Fibroblast of skin of abdomen (primary cell): Measurements from ENCODE around the gene SHROOM3.

Experiments
- DNase-seq: peaks from one replicate; pipeline ENCODE4 v3.0.0-alpha.2; 2013

Gene SHROOM3

GRCh38 chr4:76626686-76627465 lies 191.8 kb downstream of the SHROOM3 start:
- DNase-seq, result no peak

- no peak for DNase-seq
Observed at GRCh38 chr4:76628251-76628650, 193.2 kb downstream of the SHROOM3 start.

- DNase-seq, result peak; percentile 55
Observed at GRCh38 chr4:76630741-76631140, 195.7 kb downstream of the SHROOM3 start.

GRCh38 chr4:76634220-76634619 lies 199.2 kb downstream of the SHROOM3 start:
- peak; percentile 82 for DNase-seq

DNA sequence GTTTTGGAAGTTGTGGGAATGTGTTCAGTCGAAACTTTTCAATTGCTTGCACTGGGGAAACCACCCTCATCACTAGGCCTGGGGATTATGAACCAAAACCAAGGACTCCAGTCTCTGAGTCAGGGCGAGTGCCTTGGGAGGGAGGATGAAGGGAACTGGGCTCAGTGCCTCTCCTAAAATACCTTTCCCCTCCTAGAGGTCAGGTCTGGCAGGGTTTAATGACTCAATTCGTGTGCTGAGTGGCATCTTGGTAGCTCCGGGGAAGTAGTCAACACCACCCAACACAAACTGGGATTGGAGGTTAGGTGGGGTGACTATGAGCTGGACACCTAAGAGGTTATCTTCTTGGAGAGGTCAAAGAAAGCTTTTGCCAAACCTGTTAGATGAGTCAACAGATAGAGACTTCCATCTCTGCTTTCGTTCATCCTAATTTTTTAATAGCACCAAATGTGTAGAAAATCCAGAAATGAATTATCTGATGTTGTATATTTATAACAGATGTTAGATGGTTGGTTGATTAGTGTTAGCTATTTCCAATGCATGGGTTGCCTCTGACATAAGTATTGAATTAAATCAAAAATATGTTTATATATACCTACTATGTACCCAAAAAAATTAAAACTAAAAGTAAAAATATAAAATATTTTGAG lies 202.8 kb downstream of the SHROOM3 start:
- DNase-seq, result no peak

DNA sequence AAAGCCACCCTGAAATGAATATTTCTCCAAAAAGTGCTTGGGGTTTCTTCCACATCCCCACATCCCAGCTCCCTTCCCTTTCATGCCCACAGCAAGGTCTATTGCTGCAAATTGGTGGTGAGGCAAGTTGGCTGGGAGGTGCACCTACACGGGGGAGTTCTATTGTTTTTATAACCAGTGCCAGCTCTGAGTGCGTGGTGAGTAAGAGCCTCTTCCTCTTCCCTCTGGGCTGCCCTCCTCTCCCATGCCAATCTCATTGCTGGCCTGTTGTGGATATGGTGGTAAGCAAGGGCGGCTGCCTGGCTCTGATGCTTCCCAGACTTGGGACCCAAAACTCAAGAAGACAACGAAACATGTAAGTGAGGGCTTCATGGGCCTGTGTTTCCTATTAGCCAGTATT lies 204.3 kb downstream of the SHROOM3 start:
- DNase-seq, result no peak

GRCh38 chr4:76640353-76640910 lies 205.4 kb downstream of the SHROOM3 start:
- no peak for DNase-seq

GRCh38 chr4:76641351-76641750 lies 206.3 kb downstream of the SHROOM3 start:
- DNase-seq, result no peak

- DNase-seq, result no peak
Observed at GRCh38 chr4:76641758-76642157, 206.7 kb downstream of the SHROOM3 start.

DNA sequence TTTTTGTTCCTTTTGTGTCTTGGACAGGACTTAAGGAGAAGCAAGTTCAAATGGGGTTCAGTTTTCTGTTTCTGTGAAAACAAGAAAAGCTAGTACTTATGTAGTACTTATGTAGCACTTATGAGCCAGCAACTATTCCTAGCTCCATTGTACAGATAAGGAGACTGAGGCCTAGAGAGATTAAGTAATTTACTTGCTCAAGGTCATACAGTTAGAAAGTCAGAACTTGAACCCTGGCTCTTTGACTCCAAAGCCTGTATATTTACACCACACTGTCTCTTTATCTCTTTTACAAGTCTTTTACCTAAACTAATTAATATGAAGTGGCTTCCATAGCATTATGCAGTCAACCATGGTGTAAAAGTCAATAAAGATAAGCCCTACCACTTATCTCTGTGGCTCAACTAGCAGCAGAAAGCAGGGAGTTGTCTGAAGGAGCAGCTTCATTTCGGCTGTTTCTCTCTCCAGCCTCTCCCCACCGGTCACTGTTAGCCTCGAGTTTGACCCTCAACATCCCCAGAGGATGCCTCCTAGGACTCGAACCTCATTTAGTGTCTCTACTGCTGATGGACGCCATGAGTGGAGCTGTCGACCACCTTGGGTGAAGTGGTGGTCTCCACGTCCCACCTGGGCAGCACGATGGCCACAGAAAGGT lies 209.9 kb downstream of the SHROOM3 start:
- DNase-seq, result no peak

GRCh38 chr4:76649086-76649485 lies 214.1 kb downstream of the SHROOM3 start:
- no peak for DNase-seq

GRCh38 chr4:76651616-76652015 lies 216.6 kb downstream of the SHROOM3 start:
- no peak for DNase-seq

DNA sequence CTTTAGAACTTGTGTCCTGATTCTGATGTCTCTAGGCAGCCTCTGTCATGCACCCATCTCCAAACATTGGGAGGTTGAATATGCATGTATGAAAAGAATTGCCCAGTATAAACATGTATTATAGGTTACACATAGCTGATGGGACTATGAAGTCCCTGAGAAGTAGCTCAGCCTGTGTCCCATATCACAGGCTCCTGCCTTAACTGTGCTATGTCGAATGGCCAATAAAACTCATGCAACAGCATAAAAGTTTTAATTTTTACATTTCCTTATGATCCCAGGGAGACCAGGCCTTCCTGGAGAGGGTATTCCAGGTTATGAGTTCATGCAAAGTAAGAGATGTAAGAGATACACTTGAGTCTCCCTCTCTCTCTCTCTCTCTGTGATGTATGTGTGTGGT lies 217.4 kb downstream of the SHROOM3 start:
- no peak for DNase-seq

GRCh38 chr4:76654084-76654483 lies 219.1 kb downstream of the SHROOM3 start:
- no peak for DNase-seq

DNA sequence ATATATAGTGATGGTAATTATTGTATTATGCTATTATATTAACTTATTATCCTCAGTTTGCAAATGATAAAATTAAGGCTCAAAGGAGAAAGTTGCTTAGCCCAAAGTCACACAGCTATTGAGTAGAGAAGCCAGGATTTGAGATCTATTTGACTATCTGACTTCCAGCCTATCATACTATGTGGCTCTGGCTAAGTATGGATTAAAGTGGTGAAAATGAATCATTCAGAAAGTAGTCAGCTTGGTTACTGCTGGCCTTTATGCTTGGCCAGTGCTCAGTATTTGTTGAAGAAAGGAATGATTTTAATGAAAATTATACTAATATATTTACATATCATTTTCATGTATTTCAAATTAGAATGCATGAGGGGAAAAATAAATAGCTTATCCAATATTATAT lies 219.8 kb downstream of the SHROOM3 start:
- DNase-seq, result peak; percentile 47

DNA sequence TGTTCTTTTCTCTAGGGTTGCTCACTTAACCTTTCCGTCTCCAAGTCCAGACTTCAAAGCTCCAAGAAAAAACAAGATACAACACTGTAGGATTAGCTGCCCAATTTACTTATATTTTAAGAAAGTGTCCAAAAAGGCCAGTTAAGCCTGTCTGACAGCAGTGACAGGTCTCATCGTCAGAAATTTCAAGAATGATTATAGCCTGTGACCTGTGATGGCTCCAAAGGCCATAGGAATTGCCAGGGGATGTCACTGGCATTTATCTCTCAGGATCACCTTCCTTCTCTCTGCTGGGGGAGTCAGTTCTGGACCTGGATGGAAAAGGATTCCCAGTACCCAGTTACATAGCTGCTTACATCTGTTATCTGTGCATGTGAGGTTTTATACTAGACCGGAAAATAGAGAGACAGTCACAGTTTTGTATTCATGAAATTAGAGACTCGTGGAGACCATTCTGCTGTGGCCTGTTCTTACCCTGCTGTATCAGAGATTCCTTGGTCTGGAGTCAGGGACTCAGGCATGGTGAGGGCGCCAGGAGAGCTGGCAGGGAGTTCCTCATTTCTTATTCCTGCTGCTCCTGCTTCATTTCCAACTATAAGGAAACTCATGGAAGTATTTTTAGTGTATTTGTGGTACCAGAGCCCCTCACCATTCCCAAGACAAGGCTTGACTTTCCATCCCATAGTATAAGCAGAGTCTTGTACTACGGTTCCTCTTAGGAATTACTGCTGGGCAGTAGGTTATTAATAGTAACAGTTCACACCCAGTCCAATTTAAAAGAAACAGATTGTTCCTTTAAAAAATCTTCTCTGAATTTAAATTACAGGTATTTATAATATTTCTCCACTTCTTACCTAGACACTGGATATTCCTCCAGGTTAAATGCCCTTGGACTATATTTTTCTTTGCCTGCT lies 220.8 kb downstream of the SHROOM3 start:
- no peak for DNase-seq

DNA sequence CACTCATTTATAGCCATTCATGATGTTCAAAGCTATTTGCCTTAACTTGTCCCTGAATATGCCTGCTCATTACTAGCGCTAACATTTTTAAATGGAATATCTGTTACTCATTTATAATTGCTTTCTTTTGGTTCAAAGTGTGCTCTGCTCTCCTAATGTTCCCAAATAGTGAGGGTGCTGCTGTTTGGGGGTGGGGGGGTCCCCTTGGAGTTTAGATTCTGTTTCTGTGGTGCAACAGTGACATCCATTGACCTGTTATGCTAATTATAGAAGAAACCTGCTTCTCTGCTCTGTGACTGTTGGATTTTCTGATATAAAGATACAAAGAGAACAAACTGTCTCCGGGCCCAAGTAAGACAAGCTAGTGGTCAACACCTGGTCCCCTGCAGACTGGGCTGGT lies 222.4 kb downstream of the SHROOM3 start:
- no peak for DNase-seq

DNA sequence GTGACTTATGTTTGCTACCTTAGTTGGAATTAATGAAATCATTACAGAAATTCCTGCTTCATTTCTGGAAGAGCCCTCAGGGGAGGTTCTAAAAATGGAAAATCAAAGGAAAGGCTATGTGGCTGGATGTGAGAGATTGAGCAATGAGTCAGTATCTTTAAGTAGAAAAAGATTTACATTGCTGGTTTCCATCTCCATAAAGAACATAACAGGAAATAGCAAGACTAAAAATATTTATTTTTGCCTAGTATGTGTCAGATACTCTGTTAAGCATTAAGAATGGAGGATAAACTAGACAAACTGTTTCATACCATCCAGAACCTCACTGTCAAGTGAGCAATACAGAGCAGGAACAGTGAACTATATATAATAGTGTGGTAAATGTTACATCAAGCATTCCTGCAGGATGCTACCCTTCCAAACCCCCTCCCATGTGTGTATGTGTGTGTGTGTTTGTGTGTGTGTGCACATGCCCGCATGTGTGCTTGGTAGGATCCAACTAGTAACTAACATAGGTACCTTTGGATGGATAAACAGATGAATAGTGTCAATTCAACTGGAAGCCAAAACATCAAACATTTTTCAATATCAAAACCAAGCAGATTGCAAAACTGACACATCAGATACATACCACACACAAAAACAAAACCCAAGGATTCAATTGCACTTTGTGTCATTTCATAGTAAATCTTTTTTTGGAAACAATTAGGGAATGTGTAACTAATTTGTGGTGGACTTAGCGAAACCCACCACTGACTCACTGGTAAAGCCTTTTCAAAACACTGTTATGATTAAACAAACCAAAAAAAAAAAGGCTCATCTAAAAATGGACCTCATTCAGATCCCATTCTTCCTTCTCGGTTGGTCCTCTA lies 223.4 kb downstream of the SHROOM3 start:
- DNase-seq, result peak; percentile 95

DNA sequence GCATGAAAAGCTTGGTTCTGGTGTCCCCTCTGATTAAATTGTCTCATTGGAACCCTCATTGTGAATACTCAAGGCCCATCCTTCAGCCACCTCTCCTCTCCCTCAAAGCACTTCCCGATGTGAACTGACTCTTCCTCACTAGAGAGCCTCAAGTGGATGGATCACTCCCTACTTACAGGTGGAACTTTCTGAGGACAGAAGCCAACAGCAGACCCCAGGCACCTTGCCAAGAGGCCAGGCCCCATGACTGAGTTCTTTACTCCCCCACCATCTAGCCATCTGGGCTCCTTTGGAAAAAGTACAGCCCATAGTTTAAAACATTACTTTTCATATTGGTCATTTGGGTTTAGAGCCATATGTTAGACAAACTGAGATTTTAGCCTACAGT lies 224.1 kb downstream of the SHROOM3 start:
- peak; percentile 79 for DNase-seq

DNA sequence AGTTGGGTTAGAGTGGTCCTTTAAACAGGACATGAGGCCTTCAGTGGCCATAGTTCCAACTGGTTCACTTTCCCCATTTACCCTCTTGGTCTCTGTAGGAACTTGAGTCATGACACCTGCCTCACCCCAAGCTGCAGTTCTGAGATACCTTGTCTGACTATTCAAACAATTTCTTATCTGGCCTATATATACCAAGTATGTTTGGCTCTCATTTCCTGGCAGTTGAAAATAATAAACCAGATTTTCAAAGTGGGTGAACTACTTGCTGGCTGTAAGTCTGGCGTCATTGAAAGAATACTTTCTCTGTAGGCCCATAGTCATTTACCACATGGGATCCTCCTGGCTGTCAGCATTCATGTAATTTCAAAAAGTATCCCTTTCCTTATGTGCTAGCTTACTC lies 228.8 kb downstream of the SHROOM3 start:
- DNase-seq, result peak; percentile 6

GRCh38 chr4:76665153-76665552 lies 230.1 kb downstream of the SHROOM3 start:
- peak; percentile 58 for DNase-seq
